Glutamatergic neuron (in vitro differentiated cells): ENCODE measurements around the gene MALRD1. TPM values are rescaled to one million over a fixed set of nuclear protein-coding genes. Genes with fewer than 3 reads are reported as not detected.

Experiments used
- DNase-seq: peaks from one replicate; pipeline ENCODE4 v3.0.0; 2022
- H3K27ac Mint-ChIP-seq: one replicate; pipeline ENCODE4 v1.8.0; 2020; ENCODE audit warnings: mild to moderate bottlenecking, mixed read lengths, inconsistent platforms; ENCODE audit not compliant: unreplicated experiment
- H3K27me3 Mint-ChIP-seq: one replicate; pipeline ENCODE4 v1.8.0; 2020; ENCODE audit warnings: mild to moderate bottlenecking, moderate library complexity, mixed read lengths, inconsistent platforms; ENCODE audit not compliant: unreplicated experiment
- H3K36me3 Mint-ChIP-seq: one replicate; pipeline ENCODE4 v1.8.0; 2020; ENCODE audit warnings: mild to moderate bottlenecking, mixed read lengths, inconsistent platforms; ENCODE audit not compliant: unreplicated experiment
- H3K4me1 Mint-ChIP-seq: one replicate; pipeline ENCODE4 v1.8.0; 2020; ENCODE audit warnings: mild to moderate bottlenecking, low read depth, mixed read lengths, inconsistent platforms; ENCODE audit not compliant: unreplicated experiment
- H3K4me3 Mint-ChIP-seq: one replicate; pipeline ENCODE4 v1.8.0; 2020; ENCODE audit warnings: mild to moderate bottlenecking, mixed read lengths, inconsistent platforms; ENCODE audit not compliant: unreplicated experiment
- H3K9me3 Mint-ChIP-seq: one replicate; pipeline ENCODE4 v1.8.0; 2020; ENCODE audit warnings: mild to moderate bottlenecking, moderate library complexity, mixed read lengths, inconsistent platforms; ENCODE audit not compliant: unreplicated experiment
- CTCF ChIP-seq: fragments of 200-600 bp; sonication (generic); IDR thresholded peaks from one replicate; pipeline ENCODE4 v1.5.0; 2021; ENCODE audit not compliant: partially characterized antibody, unreplicated experiment
- total RNA-seq: library from RNA; stranded (reverse); fragmentation: NEBNext Ultra II Directional; extraction: Animal tissue kit (Norgen Biotek cat#: 25700); gene quantifications from one replicate; pipeline ENCODE4 v1.2.1, GENCODE V29; 2021; ENCODE audit not compliant: unreplicated experiment

MALRD1 gene
- total RNA-seq, 1 donor from 2014 or later: 0.27 TPM

DNA sequence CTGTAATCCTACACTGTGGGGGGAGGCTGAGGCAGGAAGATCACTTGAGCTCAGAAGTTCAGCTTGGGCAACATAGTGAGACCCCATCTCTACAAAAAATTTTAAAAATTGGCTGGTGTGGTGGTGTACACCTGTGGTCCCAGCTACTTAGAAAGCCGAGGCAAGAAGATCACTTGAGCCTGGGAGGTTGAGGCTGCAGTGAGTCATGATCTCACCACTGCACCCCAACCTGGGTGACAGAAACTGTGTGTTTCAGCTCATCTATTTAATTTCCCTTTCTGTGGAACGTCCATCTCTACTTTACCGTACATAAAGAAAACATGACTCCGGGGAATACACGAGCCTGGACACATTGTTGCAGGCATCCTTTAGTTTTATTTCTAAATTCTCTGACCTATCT, 413.0 kb downstream of the MALRD1 start:
- Mint-ChIP-seq H3K9me3 (no peaks in the 10 kb centered on the region), H3K4me1 (no peaks in the 10 kb centered on the region), H3K36me3 (no peaks in the 10 kb centered on the region), H3K4me3 (no peak overlapping the region), H3K27ac (no peak overlapping the region), H3K27me3 (peaks cover 2% of the 10 kb centered on the region)
- TF ChIP-seq CTCF: no peak
- no peak for DNase-seq

DNA sequence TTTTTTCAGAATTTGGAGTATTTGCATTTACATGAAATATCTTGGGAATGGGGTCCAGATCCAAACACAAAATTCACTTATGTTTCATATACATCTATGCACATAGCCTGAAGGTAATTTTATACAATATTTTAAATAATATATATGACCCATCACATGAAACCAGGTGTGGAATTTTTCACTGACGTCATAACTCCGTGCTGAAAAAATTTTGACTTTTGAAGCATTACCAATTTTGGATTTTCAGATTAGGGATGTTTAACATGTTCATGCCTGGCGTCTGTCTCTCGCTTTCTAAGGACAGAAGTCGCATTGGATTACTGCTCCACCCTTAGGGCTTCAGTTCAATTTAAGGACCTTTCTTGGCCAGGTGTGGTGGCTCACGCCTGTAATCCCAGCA, 418.1 kb downstream of the MALRD1 start:
- Mint-ChIP-seq H3K9me3 (no peaks in the 10 kb centered on the region), H3K4me3 (no peak overlapping the region), H3K4me1 (no peaks in the 10 kb centered on the region), H3K27me3 (no peaks in the 10 kb centered on the region), H3K36me3 (no peaks in the 10 kb centered on the region), H3K27ac (no peak overlapping the region)
- TF ChIP-seq CTCF: no peak
- no peak for DNase-seq

DNA sequence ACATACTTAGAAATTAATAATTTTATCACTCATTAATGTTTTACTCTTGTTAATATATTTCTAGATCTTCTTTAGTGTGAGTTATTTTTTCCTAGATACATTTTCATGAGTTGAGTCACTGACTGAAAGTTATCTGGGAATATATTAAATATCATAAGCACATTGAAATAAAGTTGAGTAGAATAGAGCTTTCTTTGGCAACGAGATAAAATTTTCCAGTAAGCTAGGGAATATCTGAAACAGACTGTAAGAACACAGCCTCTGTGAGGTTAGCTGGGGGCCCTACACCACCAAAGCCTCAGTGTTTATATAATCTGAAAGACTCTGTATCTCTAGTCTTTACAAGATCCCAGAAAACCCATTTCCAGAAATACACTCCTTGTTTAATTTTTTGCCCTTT, 419.8 kb downstream of the MALRD1 start:
- H3K4me3 Mint-ChIP-seq: no peak overlapping the region
- no peaks in the 10 kb centered on the region for H3K9me3 Mint-ChIP-seq
- DNase-seq: no peak
- no peak for TF ChIP-seq CTCF
- H3K27me3 Mint-ChIP-seq: no peaks in the 10 kb centered on the region
- H3K27ac Mint-ChIP-seq: no peak overlapping the region
- H3K36me3 Mint-ChIP-seq: no peaks in the 10 kb centered on the region
- no peaks in the 10 kb centered on the region for H3K4me1 Mint-ChIP-seq

DNA sequence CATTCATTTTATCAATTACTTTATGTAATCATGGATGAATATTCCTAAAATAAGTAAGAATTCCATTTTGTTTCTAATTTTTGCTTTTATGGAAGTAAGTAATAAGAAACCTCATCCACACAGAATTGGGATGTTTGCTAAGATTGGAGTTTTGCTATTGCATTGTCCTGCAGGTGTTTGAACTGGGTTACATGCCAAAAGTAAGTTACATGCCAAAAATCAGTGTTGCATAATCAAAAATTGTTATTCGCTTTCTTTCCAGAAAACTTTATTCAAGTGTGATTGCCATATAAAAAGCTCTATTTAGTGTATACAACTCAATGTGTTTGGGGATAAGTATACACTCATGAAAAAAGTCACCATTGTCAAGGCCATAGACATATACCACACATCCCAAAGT, 420.9 kb downstream of the MALRD1 start:
- H3K36me3 Mint-ChIP-seq: no peaks in the 10 kb centered on the region
- H3K27ac Mint-ChIP-seq: no peak overlapping the region
- no peaks in the 10 kb centered on the region for H3K4me1 Mint-ChIP-seq
- no peak for DNase-seq
- no peak overlapping the region for H3K4me3 Mint-ChIP-seq
- TF ChIP-seq CTCF: no peak
- H3K27me3 Mint-ChIP-seq: no peaks in the 10 kb centered on the region
- no peaks in the 10 kb centered on the region for H3K9me3 Mint-ChIP-seq

DNA sequence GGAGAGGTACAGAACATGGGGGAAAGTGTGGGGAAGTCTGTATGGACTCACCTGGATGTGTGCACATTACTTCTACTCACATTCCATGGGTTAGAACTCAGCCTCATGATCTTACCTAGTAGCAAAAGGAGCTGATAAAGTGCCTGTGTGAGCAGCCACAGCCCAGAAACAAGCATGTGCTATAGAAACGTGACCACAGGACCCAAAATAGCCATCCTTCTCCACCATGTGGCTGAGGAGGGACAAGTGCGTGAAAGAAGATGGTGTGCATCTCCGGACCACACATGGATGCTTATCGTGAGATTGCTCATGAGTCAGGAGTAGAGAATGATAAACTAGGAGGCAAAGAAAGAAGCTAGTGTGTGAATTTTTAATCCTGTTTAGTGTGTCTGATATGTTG, 431.3 kb downstream of the MALRD1 start:
- H3K27ac Mint-ChIP-seq: no peak overlapping the region
- no peaks in the 10 kb centered on the region for H3K36me3 Mint-ChIP-seq
- no peaks in the 10 kb centered on the region for H3K9me3 Mint-ChIP-seq
- H3K4me3 Mint-ChIP-seq: no peak overlapping the region
- no peaks in the 10 kb centered on the region for H3K4me1 Mint-ChIP-seq
- TF ChIP-seq CTCF: no peak
- DNase-seq: no peak
- H3K27me3 Mint-ChIP-seq: no peaks in the 10 kb centered on the region
